HG03108 (cell line): ENCODE data around the gene RRP7A.
"Not testable (repeated sequence)": the region's sequence is repeated elsewhere in the genome, so short reads cannot be mapped to it uniquely, and the experiment has no call there.

Experiments
- ATAC-seq: cut with Tn5 transposase; IDR thresholded peaks from one replicate; pipeline ENCODE4 v1.9.1; 2021; ENCODE audit warnings: moderate library complexity; ENCODE audit not compliant: unreplicated experiment

Gene RRP7A

GRCh38 chr22:42536634-42537033 is 17.0 kb upstream of the RRP7A start:
- not testable (repeated sequence) for ATAC-seq

- no peak for ATAC-seq
These were observed 16.6 kb upstream of the RRP7A start for GRCh38 chr22:42536166-42536565.

DNA sequence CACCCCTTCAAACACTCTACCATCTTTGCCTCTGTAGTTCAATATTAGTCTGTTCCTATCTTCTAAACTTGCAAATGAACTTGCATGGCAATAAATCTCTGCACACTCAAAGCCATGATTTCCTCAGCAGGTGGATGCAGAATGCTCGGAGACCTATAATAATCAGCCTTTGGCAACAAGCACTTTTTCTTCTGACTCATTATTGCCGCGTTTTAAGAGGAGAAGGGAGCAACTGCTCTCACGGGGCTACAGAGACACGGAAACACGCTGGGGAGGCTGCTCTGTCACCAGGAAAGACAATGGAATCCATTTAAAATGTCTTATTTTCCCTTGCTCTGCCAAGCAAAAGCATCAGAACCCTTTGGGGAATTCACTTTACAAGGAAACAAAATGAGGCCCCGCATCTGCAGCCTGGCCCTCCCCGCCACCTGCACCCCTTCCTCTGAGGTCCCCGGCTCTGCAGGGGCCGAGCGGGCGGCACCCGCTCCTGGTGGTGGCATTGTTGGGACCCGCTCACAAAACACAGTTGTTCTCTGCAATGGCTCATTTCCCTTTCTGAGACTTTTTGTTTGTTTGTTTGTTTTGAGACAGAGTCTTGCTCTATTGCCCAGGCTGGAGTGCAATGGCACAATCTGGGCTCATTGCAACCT is 15.6 kb upstream of the RRP7A start:
- not testable (repeated sequence) for ATAC-seq

- no peak for ATAC-seq
These were observed 14.0 kb upstream of the RRP7A start for GRCh38 chr22:42533638-42533977.

GRCh38 chr22:42531401-42532084 is 11.9 kb upstream of the RRP7A start:
- ATAC-seq: not testable (repeated sequence)

DNA sequence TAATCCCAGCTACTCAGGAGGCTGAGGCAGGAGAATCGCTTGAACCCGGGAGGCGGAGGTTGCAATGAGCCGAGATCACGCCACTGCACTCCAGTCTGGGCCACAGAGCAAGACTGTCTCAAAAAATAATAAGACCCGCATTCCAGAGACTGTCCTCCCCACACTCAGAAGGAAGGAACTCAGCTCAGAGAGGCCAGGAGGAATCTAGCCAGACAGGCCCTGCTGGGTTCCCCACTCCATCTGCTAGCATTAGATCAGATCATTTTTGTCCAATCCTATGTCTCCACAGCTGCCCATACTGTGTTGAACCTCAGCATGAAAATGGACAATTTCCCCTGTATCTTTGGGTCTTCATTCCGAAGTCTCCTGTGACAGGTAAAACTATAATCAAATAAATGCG is 9.8 kb upstream of the RRP7A start:
- ATAC-seq: not testable (repeated sequence)

DNA sequence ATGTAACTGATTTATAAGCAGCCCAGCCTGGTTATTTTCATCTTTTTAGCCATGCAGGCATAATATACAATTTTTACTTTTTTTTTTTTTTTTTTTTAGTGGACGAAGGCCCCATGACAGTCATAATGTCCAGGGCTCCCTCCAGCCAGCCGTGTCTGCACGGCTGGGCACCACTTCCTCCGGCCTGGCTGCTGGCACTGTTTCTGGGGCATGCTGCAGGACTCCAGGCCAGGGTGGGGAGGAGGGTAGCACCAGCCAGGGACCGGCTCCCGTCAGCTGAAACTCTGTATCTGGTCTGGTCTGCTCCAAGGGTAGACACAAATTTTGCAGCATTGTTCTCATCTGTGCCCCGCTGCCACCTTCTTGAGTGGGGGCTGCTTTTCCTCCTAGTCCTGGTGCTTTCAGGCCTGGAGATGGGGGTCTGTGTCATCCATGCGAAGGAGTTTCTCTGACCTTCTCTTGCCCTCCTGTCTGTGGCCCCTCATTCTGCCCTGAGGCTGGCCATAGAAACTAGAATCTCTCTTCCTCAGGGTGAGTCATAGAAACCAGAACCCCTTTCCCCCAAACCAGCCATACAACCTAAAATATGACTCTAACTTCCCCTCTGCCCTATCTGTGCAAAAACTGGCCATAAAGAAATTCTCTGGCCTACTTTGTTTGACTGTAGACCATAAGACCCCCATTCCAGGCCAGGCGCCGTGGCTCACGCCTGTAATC is 9.2 kb upstream of the RRP7A start:
- no peak for ATAC-seq

- ATAC-seq: no peak
These were observed 3.0 kb upstream of the RRP7A start for GRCh38 chr22:42522546-42522945.

DNA sequence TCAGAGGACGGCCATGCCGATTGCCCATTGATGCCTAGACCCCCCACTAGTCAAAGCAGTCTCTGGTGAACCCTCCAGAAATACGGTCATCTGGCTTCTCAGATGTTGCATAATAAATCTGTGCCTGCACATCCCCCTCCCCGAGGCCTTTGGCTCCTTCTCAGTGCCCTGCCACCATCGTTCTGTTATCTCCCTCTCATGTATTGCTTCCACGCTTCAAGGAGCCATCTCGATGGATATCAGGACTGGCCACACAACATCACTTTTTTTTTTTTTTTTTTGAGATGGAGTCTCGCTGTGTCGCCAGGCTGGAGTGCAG is 1.6 kb upstream of the RRP7A start:
- ATAC-seq: no peak

DNA sequence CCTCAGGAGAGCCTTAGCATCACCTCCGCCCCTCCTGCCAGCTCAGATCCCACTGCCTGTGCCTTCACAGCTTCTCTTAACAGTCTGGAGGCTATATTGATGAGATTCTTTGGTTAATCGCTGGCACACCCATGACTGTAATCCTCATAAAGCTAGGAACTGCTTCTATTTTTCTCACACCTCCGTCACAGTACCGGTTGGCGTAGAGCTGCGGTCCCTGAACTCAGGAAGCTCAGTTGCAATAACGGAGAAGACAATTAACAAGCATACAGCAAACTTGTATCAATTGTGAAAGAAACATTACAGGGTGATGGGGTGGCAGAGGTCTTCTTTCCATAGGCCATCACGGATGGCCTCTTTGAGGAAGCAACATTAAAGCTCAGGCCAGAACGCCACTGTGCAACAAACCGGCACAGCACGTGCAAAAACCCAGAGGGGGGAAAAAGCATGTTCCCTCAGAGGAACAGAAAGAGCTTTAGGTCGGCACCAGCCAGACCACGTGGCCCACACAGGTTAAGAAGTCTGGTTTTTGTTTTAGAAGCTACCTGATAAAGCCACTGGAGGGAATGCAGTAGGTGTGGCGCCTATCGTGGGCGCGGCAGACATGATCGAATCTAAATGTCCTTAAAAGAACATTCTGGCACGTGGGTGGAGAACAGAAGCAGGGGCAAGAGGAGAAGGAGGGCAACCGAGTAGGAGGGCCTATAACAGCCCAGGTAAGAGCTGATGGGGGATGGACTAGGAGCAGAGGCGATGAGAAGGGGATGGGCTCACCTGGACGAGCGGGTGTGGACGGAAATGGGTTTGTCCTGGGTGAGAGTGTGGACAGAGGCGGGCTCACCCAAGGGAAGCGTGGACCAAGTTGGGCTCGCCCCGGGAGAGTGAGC is 715 bp downstream of the RRP7A start:
- peak; percentile 17 for ATAC-seq

GRCh38 chr22:42517103-42517502 is 2.5 kb downstream of the RRP7A start:
- ATAC-seq: not testable (repeated sequence)

- ATAC-seq: no peak
These were observed 3.7 kb downstream of the RRP7A start for GRCh38 chr22:42515896-42516295.

DNA sequence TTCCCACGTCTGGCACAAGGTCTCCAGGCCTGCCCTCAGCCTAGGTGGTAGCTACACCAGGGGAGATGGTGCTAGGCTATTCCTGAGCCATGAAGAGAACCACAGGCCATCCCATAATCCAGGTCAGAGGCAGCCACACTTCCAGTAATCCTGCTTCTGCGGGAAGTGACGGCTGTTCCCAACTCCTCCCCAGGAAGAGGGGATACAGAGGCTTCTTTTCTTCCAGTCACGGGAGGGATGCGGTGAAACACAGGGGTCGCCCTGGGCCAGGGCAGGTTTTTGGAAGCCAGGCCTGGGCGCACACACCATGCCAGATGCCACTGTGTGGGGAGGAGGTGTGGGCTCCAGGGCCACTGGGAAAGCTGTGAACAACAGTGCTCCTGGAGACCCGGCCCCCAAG is 4.3 kb downstream of the RRP7A start:
- not testable (repeated sequence) for ATAC-seq

- ATAC-seq: not testable (repeated sequence)
These were observed 5.3 kb downstream of the RRP7A start for GRCh38 chr22:42514331-42514730.

DNA sequence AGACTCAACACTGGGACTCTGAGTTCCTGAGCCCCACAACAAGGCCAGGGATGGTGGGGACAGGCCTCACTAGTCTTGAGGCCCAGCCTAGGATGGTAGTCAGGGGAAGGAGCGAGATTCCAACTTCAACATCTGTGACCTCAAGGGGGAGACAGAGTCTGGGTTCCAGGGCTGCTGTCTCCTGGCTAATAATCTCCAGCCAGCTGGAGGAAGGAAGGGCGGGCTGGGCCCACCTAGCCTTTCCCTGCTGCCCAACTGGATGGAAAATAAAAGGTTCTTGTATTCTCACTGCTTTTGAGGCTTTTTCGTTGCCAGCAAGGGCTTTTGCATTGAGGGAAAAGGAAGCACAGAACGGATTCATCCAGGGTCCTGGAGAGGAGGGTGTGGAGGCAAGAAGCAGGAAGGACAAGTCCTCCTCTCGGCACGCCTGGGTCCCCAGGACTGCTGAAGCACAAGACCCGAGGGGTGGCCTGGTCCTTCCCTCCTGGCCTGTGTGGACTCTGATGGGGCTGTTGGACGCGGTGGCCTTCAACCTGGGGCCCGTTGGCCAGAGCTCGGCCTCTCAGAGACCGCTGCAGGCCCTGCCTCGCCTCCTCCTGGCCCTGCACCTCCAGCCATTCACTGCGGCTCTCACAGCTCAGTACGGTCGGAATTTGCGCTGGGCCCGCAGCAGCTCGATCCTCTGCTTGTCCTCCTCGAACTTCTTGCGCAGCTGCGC is 7.2 kb downstream of the RRP7A start:
- not testable (repeated sequence) for ATAC-seq

- ATAC-seq: no peak
These were observed 8.2 kb downstream of the RRP7A start for GRCh38 chr22:42511401-42511891.

DNA sequence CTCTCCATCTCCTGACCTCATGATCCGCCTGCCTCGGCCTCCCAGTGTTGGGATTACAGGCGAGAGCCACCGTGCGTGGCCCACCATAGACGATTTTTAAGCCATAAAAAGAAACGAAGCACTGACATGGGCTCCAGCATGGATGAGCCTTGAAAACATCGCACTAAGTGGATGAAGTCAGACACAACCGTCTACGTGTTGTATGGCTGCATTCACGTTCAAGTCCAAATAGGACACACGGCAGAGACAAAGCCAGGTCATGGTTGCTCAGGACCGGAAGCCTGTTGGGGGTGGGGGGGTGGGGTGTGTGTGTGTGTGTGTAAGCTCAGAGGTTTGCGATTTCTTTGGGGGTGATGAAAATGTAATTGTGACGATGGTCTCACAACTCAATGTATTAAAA is 10.0 kb downstream of the RRP7A start:
- ATAC-seq: no peak

DNA sequence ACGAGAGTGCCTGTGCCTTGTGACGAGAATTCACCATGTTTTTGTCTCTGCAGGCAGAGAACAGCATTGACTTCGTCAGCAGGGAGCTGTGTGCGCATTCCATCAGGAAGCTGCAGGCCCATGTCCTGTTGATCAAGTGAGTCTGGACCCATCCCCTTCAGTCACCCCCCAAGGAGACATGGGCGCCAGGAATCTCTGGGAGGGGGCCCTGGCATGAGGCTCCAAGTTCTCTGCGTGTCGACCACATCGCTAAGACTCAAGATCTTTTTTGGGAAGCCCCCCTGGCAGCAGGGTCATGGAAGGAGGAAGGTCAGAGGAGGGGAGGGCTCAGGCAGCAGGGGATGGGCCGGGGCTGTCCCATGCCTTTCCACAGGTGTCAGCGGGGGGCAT is 10.6 kb downstream of the RRP7A start:
- not testable (repeated sequence) for ATAC-seq

GRCh38 chr22:42508327-42508974 is 11.1 kb downstream of the RRP7A start:
- ATAC-seq: not testable (repeated sequence)

- ATAC-seq: no peak
These were observed 18.8 kb downstream of the RRP7A start for GRCh38 chr22:42500836-42501179.
